Measurements from ENCODE around the gene PLD3. TPM values are rescaled to one million over a fixed set of nuclear protein-coding genes. Genes with fewer than 3 reads are reported as not detected.

PLD3 gene
- total RNA-seq, 1 experiment from 2014 or later: 95.4 TPM

DNA sequence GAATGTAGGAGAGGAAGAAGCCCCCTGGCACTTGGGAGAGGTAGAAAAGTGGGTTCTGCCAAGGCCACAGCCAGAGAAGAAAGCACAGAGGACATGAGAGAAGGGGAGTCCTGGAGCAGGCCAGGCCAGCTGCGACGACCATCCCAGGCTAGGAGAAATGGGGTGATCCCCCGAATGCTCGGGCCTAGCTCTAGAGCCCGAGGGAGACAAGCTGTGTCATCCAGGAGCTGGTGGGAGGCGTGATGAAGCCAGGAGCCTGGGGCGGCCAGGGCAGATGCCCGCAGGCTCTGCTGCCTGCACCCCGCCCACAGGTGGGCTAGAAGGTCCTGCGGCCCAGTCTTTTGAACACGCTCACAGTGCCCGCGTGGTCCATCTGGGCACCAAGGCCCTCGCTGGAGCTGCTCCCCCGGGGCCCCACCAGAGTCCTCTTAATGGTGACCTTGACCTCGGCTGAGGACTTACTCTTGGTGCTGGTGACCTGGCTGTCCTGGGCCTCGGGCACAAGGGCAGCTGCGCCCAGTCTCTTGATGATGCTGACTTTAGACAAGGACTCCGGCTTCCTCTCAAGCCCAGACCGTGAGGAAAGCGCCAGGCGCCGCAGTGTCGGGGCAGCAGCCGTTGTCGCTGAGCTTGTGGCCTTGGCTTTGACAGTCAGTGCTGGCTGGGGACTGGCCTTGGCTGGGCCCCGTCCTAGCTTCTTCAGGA, 26.8 kb upstream of the PLD3 start:
- DNase-seq (no peak), ATAC-seq (no peak)
- Histone ChIP-seq H3K4me1 (ENCODE audit: insufficient read depth, low read length) (no peaks in the 10 kb centered on the region), H3K9ac (ENCODE audit: low read length) (no peak overlapping the region), H2AFZ (ENCODE audit: low read length) (no peak overlapping the region), H3K9me2 (replicated peaks; ENCODE audit: low read length) (no peaks in the 10 kb centered on the region), H3K9me3 (ENCODE audit: low read length) (no peaks in the 10 kb centered on the region), H3K27ac (ENCODE audit: low read length) (no peak overlapping the region), H3F3A (ENCODE audit: low read length, unreplicated experiment) (no peaks in the 10 kb centered on the region), H3K36me3 (ENCODE audit: low read depth, low read length) (no peaks in the 10 kb centered on the region; the same call in 1 of the 2 replicates), H3K79me2 (ENCODE audit: low read length) (no peaks in the 10 kb centered on the region), H3K4me2 (ENCODE audit: low read length) (no peak overlapping the region), H4K20me1 (ENCODE audit: low read length) (no peaks in the 10 kb centered on the region), H3K4me3 (ENCODE audit: low read length) (no peak overlapping the region), H3K27me3 (ENCODE audit: low read length) (no peaks in the 10 kb centered on the region)
- POLR2A ChIA-PET (ENCODE audit: unreplicated experiment): no interaction called here
- BruUV-seq (replicated peaks): no TSS peak
- CTCF ChIA-PET: no interaction called here
- TF ChIP-seq EZH2 (IDR thresholded peaks at IDR 0.05; ENCODE audit: low read length, unreplicated experiment) (no peak), EZH2phosphoT487 (IDR thresholded peaks at IDR 0.05; ENCODE audit: borderline replicate concordance, low read length) (no peak)
- TF ChIP-seq, protein P1, sequence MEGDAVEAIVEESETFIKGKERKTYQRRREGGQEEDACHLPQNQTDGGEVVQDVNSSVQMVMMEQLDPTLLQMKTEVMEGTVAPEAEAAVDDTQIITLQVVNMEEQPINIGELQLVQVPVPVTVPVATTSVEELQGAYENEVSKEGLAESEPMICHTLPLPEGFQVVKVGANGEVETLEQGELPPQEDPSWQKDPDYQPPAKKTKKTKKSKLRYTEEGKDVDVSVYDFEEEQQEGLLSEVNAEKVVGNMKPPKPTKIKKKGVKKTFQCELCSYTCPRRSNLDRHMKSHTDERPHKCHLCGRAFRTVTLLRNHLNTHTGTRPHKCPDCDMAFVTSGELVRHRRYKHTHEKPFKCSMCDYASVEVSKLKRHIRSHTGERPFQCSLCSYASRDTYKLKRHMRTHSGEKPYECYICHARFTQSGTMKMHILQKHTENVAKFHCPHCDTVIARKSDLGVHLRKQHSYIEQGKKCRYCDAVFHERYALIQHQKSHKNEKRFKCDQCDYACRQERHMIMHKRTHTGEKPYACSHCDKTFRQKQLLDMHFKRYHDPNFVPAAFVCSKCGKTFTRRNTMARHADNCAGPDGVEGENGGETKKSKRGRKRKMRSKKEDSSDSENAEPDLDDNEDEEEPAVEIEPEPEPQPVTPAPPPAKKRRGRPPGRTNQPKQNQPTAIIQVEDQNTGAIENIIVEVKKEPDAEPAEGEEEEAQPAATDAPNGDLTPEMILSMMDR (conservative IDR thresholded peaks at IDR 0.05; ENCODE audit: low read depth, low read length): no peak
- intact Hi-C loops (cut with micrococcal nuclease): no loop called here

DNA sequence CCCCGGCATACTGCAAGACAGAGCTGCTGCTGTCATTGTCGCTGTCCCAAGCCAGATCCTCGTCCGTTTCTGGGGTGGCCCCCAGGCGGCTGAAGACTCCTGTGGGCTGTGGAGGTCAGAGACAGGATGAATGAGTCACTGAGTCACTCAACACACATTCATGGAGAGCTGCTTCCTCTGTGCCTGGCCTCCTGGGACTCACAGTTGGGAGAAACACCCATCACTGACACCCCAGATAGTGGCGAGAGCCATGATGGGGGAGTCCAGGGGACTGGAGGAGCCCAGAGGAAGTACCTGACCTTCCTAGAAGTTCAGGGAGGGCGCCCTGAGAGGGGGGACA, 26.3 kb upstream of the PLD3 start:
- Histone ChIP-seq H3K9ac (ENCODE audit: low read length) (no peak overlapping the region), H3K4me1 (ENCODE audit: insufficient read depth, low read length) (no peaks in the 10 kb centered on the region), H3K27me3 (ENCODE audit: low read length) (no peaks in the 10 kb centered on the region), H4K20me1 (ENCODE audit: low read length) (no peaks in the 10 kb centered on the region), H3F3A (ENCODE audit: low read length, unreplicated experiment) (no peaks in the 10 kb centered on the region), H3K9me3 (ENCODE audit: low read length) (no peaks in the 10 kb centered on the region), H3K27ac (ENCODE audit: low read length) (no peak overlapping the region), H3K79me2 (ENCODE audit: low read length) (no peaks in the 10 kb centered on the region), H3K9me2 (replicated peaks; ENCODE audit: low read length) (no peaks in the 10 kb centered on the region), H3K4me3 (ENCODE audit: low read length) (no peak overlapping the region), H2AFZ (ENCODE audit: low read length) (no peak overlapping the region), H3K36me3 (ENCODE audit: low read depth, low read length) (no peaks in the 10 kb centered on the region; the same call in 1 of the 2 replicates), H3K4me2 (ENCODE audit: low read length) (no peak overlapping the region)
- ChIA-PET CTCF (interaction anchor here (0.8 kb wide), 1 partner anchor 17 kb away, joined by 5 read pairs; no protein-coding TSS in a partner anchor), POLR2A (ENCODE audit: unreplicated experiment) (no interaction called here)
- no TSS peak for BruUV-seq (replicated peaks)
- intact Hi-C loops (cut with micrococcal nuclease): no loop called here
- TF ChIP-seq EZH2 (IDR thresholded peaks at IDR 0.05; ENCODE audit: low read length, unreplicated experiment): no peak
- TF ChIP-seq, protein P1 (conservative IDR thresholded peaks at IDR 0.05; ENCODE audit: low read depth, low read length): no peak
- TF ChIP-seq EZH2phosphoT487 (IDR thresholded peaks at IDR 0.05; ENCODE audit: borderline replicate concordance, low read length): no peak
- ATAC-seq: peak; percentile 33; the same call in 1 of the 2 replicates
- no peak for DNase-seq

DNA sequence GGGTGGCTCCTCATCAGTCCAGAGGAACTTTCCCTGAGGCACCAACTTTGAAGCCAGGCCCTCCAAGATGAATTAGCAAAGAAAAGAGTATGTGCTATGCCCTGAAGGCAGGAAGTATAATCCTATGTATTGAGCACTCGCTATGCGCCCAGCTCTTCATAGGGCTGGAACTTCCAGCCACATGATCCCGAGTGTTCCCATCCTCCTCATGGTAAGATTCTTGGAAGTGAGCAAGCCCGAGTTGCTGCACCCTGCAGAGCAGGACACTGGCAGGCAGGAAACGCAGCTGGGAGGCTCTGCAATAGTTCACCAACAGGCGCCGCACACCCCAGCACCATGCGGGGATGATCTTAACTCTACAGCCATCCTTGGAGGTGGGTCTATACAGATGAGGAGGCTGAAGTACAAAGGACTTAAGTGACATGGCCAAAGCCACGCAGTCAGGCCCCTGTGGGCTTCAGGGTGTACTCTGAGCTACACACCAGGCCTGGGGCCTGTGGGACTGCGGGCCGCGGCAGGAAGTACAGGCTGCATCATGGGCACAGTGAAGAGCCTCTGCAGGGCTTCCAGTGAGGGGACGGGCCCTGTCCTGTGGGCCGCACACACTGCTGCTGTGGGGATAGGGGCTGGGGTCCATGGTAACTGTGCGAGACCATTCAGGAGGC, 25.4 kb upstream of the PLD3 start:
- H4K20me1 ChIP-seq (ENCODE audit: low read length): no peaks in the 10 kb centered on the region
- DNase-seq: no peak
- H3K79me2 ChIP-seq (ENCODE audit: low read length): no peaks in the 10 kb centered on the region
- intact Hi-C loops (cut with micrococcal nuclease): no loop called here
- no peak for TF ChIP-seq EZH2 (IDR thresholded peaks at IDR 0.05; ENCODE audit: low read length, unreplicated experiment)
- TF ChIP-seq, protein P1 (conservative IDR thresholded peaks at IDR 0.05; ENCODE audit: low read depth, low read length): no peak
- TF ChIP-seq EZH2phosphoT487 (IDR thresholded peaks at IDR 0.05; ENCODE audit: borderline replicate concordance, low read length): no peak
- no peak for ATAC-seq
- no peak overlapping the region for H3K4me3 ChIP-seq (ENCODE audit: low read length)
- no peak overlapping the region for H3K9ac ChIP-seq (ENCODE audit: low read length)
- no peak overlapping the region for H2AFZ ChIP-seq (ENCODE audit: low read length)
- CTCF ChIA-PET: interaction anchor here (0.8 kb wide), 1 partner anchor 18 kb away, joined by 5 read pairs; no protein-coding TSS in a partner anchor
- BruUV-seq (replicated peaks): no TSS peak
- H3K27me3 ChIP-seq (ENCODE audit: low read length): no peaks in the 10 kb centered on the region
- no peaks in the 10 kb centered on the region for H3K9me2 ChIP-seq (replicated peaks; ENCODE audit: low read length)
- H3K4me1 ChIP-seq (ENCODE audit: insufficient read depth, low read length): no peaks in the 10 kb centered on the region
- no peaks in the 10 kb centered on the region; the same call in 1 of the 2 replicates for H3K36me3 ChIP-seq (ENCODE audit: low read depth, low read length)
- H3K27ac ChIP-seq (ENCODE audit: low read length): no peak overlapping the region
- POLR2A ChIA-PET (ENCODE audit: unreplicated experiment): no interaction called here
- no peaks in the 10 kb centered on the region for H3K9me3 ChIP-seq (ENCODE audit: low read length)
- H3F3A ChIP-seq (ENCODE audit: low read length, unreplicated experiment): no peaks in the 10 kb centered on the region
- no peak overlapping the region for H3K4me2 ChIP-seq (ENCODE audit: low read length)
